ENCODE data around the gene C1orf226.

Gene C1orf226

GRCh38 chr1:162373541-162374260 is 7.8 kb upstream of the C1orf226 start:
- WGBS: 94% methylated on average over 8 of the region's 8 CpGs
- H3K27ac ChIP-seq (ENCODE audit: low read depth, low read length): no peak overlapping the region

GRCh38 chr1:162374406-162374805 is 7.1 kb upstream of the C1orf226 start:
- H3K36me3 ChIP-seq (ENCODE audit: insufficient read depth, low read length): no peaks in the 10 kb centered on the region
- no peaks in the 10 kb centered on the region for H3K9me3 ChIP-seq (ENCODE audit: insufficient read depth, low read depth, low read length)
- no peaks in the 10 kb centered on the region for H3K27me3 ChIP-seq (ENCODE audit: insufficient read depth, low read length)
- 94% methylated on average over 9 of the region's 9 CpGs for WGBS
- no peak overlapping the region for H3K4me3 ChIP-seq (ENCODE audit: low read length)
- H3K9ac ChIP-seq (ENCODE audit: low read depth, low read length): no peak overlapping the region
- H3K27ac ChIP-seq (ENCODE audit: low read depth, low read length): no peak overlapping the region
- no peaks in the 10 kb centered on the region for H3K4me1 ChIP-seq (ENCODE audit: insufficient read depth, low read length)

More at GRCh38 chr1:162373541-162374260, 7.8 kb upstream of the C1orf226 start:
- Histone ChIP-seq H3K36me3 (ENCODE audit: insufficient read depth, low read length) (peaks cover 5% of the 10 kb centered on the region; the same call in 1 of the 2 replicates), H3K9ac (ENCODE audit: low read depth, low read length) (no peak overlapping the region), H3K27me3 (ENCODE audit: insufficient read depth, low read length) (no peaks in the 10 kb centered on the region), H3K4me3 (ENCODE audit: low read length) (no peak overlapping the region), H3K9me3 (ENCODE audit: insufficient read depth, low read depth, low read length) (no peaks in the 10 kb centered on the region), H3K4me1 (ENCODE audit: insufficient read depth, low read length) (no peaks in the 10 kb centered on the region)

GRCh38 chr1:162375463-162375862 is 6.1 kb upstream of the C1orf226 start:
- H3K9me3 ChIP-seq (ENCODE audit: insufficient read depth, low read depth, low read length): no peaks in the 10 kb centered on the region
- no peak overlapping the region for H3K9ac ChIP-seq (ENCODE audit: low read depth, low read length)
- no peaks in the 10 kb centered on the region for H3K4me1 ChIP-seq (ENCODE audit: insufficient read depth, low read length)
- 86% methylated on average over 8 of the region's 8 CpGs for WGBS
- no peak overlapping the region for H3K4me3 ChIP-seq (ENCODE audit: low read length)
- no peaks in the 10 kb centered on the region for H3K36me3 ChIP-seq (ENCODE audit: insufficient read depth, low read length)
- H3K27me3 ChIP-seq (ENCODE audit: insufficient read depth, low read length): no peaks in the 10 kb centered on the region
- H3K27ac ChIP-seq (ENCODE audit: low read depth, low read length): no peak overlapping the region

GRCh38 chr1:162376691-162377090 is 4.8 kb upstream of the C1orf226 start, which contains the start of gene SPATA46:
TSS of gene SPATA46 (minus strand) at chr1:162376854. CDS start at chr1:162376790, 64 bp downstream.
- H3K27me3 ChIP-seq (ENCODE audit: insufficient read depth, low read length): no peaks in the 10 kb centered on the region
- H3K4me3 ChIP-seq (ENCODE audit: low read length): no peak within 1 kb of the TSS
- no peak within 1 kb of the TSS for H3K27ac ChIP-seq (ENCODE audit: low read depth, low read length)
- no peaks in the 10 kb centered on the region for H3K9me3 ChIP-seq (ENCODE audit: insufficient read depth, low read depth, low read length)
- H3K9ac ChIP-seq (ENCODE audit: low read depth, low read length): no peak within 1 kb of the TSS
- WGBS: 91% methylated on average over 5 of the region's 5 CpGs
- no peaks in the 10 kb centered on the region for H3K4me1 ChIP-seq (ENCODE audit: insufficient read depth, low read length)
- H3K36me3 ChIP-seq (ENCODE audit: insufficient read depth, low read length): no peaks in the 10 kb centered on the region

- Histone ChIP-seq H3K4me1 (ENCODE audit: insufficient read depth, low read length) (no peaks in the 10 kb centered on the region; the same call in 1 of the 2 replicates), H3K4me3 (ENCODE audit: low read length) (no peak overlapping the region), H3K9me3 (ENCODE audit: insufficient read depth, low read depth, low read length) (no peaks in the 10 kb centered on the region), H3K27me3 (ENCODE audit: insufficient read depth, low read length) (no peaks in the 10 kb centered on the region), H3K36me3 (ENCODE audit: insufficient read depth, low read length) (0 out of 2 replicates have a peak, but pooled peaks cover 7% of the 10 kb centered on the region), H3K27ac (ENCODE audit: low read depth, low read length) (no peak overlapping the region), H3K9ac (ENCODE audit: low read depth, low read length) (no peak overlapping the region)
- 97% methylated on average over 6 of the region's 6 CpGs for WGBS
Measured at GRCh38 chr1:162380061-162380846, 1.3 kb upstream of the C1orf226 start.

- Histone ChIP-seq H3K4me3 (ENCODE audit: low read length) (no peak overlapping the region), H3K9ac (ENCODE audit: low read depth, low read length) (no peak overlapping the region), H3K27ac (ENCODE audit: low read depth, low read length) (no peak overlapping the region), H3K9me3 (ENCODE audit: insufficient read depth, low read depth, low read length) (no peaks in the 10 kb centered on the region), H3K36me3 (ENCODE audit: insufficient read depth, low read length) (0 out of 2 replicates have a peak, but pooled peaks cover 7% of the 10 kb centered on the region), H3K27me3 (ENCODE audit: insufficient read depth, low read length) (no peaks in the 10 kb centered on the region), H3K4me1 (ENCODE audit: insufficient read depth, low read length) (no peaks in the 10 kb centered on the region; the same call in 1 of the 2 replicates)
- WGBS: 94% methylated on average over 13 of the region's 13 CpGs
Measured at GRCh38 chr1:162381941-162382750, 618 bp downstream of the C1orf226 start.

GRCh38 chr1:162383091-162383490 is 1.6 kb downstream of the C1orf226 start:
- H3K36me3 ChIP-seq (ENCODE audit: insufficient read depth, low read length): 0 out of 2 replicates have a peak, but pooled peaks cover 7% of the 10 kb centered on the region
- H3K27me3 ChIP-seq (ENCODE audit: insufficient read depth, low read length): no peaks in the 10 kb centered on the region
- no peaks in the 10 kb centered on the region for H3K9me3 ChIP-seq (ENCODE audit: insufficient read depth, low read depth, low read length)
- no peak overlapping the region for H3K4me3 ChIP-seq (ENCODE audit: low read length)
- H3K9ac ChIP-seq (ENCODE audit: low read depth, low read length): no peak overlapping the region
- no peak overlapping the region for H3K27ac ChIP-seq (ENCODE audit: low read depth, low read length)
- WGBS: 91% methylated on average over 6 of the region's 6 CpGs
- peaks cover 4% of the 10 kb centered on the region; the same call in 1 of the 2 replicates for H3K4me1 ChIP-seq (ENCODE audit: insufficient read depth, low read length)

- Histone ChIP-seq H3K9ac (ENCODE audit: low read depth, low read length) (no peak overlapping the region), H3K9me3 (ENCODE audit: insufficient read depth, low read depth, low read length) (no peaks in the 10 kb centered on the region), H3K36me3 (ENCODE audit: insufficient read depth, low read length) (0 out of 2 replicates have a peak, but pooled peaks cover 7% of the 10 kb centered on the region), H3K4me1 (ENCODE audit: insufficient read depth, low read length) (peaks cover 4% of the 10 kb centered on the region; the same call in 1 of the 2 replicates), H3K27me3 (ENCODE audit: insufficient read depth, low read length) (no peaks in the 10 kb centered on the region), H3K4me3 (ENCODE audit: low read length) (no peak overlapping the region), H3K27ac (ENCODE audit: low read depth, low read length) (no peak overlapping the region)
- WGBS: 92% methylated on average over 8 of the region's 8 CpGs
Measured at GRCh38 chr1:162383516-162383915, 2.0 kb downstream of the C1orf226 start.

GRCh38 chr1:162384116-162384515 is 2.6 kb downstream of the C1orf226 start:
- H3K9me3 ChIP-seq (ENCODE audit: insufficient read depth, low read depth, low read length): no peaks in the 10 kb centered on the region
- H3K9ac ChIP-seq (ENCODE audit: low read depth, low read length): no peak overlapping the region
- no peaks in the 10 kb centered on the region for H3K27me3 ChIP-seq (ENCODE audit: insufficient read depth, low read length)
- WGBS: 96% methylated on average over 6 of the region's 6 CpGs
- no peak overlapping the region for H3K4me3 ChIP-seq (ENCODE audit: low read length)
- H3K36me3 ChIP-seq (ENCODE audit: insufficient read depth, low read length): 0 out of 2 replicates have a peak, but pooled peaks cover 7% of the 10 kb centered on the region
- no peak overlapping the region for H3K27ac ChIP-seq (ENCODE audit: low read depth, low read length)
- H3K4me1 ChIP-seq (ENCODE audit: insufficient read depth, low read length): peaks cover 4% of the 10 kb centered on the region; the same call in 1 of the 2 replicates

- 0 out of 2 replicates have a peak, but pooled peaks cover 7% of the 10 kb centered on the region for H3K36me3 ChIP-seq (ENCODE audit: insufficient read depth, low read length)
- no peaks in the 10 kb centered on the region for H3K9me3 ChIP-seq (ENCODE audit: insufficient read depth, low read depth, low read length)
- H3K27me3 ChIP-seq (ENCODE audit: insufficient read depth, low read length): no peaks in the 10 kb centered on the region
- H3K4me1 ChIP-seq (ENCODE audit: insufficient read depth, low read length): peaks cover 7% of the 10 kb centered on the region; the same call in 1 of the 2 replicates
- no peak overlapping the region for H3K4me3 ChIP-seq (ENCODE audit: low read length)
- no peak overlapping the region for H3K27ac ChIP-seq (ENCODE audit: low read depth, low read length)
- WGBS: 93% methylated on average over 10 of the region's 10 CpGs
- H3K9ac ChIP-seq (ENCODE audit: low read depth, low read length): no peak overlapping the region
Measured at GRCh38 chr1:162384601-162385279, 3.2 kb downstream of the C1orf226 start.
